ENCODE data around the gene UNC93A. TPM values are rescaled to one million over a fixed set of nuclear protein-coding genes. Genes with fewer than 3 reads are reported as not detected.

Gene UNC93A
- total and polyA plus RNA-seq, 7 donors: not detected

DNA sequence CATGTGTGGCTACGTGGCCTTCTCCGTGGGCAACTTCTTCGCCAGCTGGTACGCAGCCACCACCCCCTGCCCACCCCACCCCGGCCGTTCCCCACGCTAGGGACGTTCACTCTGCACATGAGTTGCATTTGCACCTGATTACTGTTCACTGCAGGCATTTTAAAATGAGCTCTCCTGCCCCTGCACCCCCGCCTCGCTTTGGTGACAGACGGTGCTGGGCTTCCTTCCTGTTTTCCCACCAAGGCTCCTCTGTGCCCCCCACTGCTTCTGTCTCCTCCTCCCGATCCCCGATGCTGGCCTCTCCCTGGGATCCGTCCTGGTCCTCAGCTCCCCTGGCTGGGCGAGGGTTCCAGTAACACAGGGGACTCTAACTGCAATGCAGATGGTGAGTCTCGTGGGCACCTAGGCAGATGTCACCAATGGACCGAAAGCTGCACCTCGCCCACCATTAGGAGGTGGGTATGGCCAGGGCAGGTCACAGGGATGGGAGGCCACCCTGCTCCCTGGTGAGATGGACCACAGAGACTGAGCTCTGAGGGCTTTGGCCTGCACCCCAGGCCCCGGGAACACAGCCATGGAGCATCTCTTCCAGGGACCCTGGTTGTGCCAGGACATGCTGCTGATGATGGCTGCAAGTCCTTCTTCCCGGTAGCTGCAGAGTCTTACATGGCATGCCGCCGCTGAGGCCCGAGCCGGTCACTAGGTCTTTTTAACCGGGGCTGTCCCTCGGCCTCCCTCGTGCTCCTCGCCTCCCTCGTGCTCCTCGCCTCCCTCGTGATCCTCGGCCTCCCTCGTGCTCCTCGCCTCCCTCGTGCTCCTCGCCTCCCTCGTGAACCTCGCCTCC is 3.8 kb downstream of the UNC93A start:
- intact Hi-C loops (cut with DNase I): loop anchor here (5.0 to 10.0 kb wide), 2 partner anchors 78 to 520 kb away; no protein-coding TSS in a partner anchor
- no peaks in the 10 kb centered on the region for H3K9me3 ChIP-seq

DNA sequence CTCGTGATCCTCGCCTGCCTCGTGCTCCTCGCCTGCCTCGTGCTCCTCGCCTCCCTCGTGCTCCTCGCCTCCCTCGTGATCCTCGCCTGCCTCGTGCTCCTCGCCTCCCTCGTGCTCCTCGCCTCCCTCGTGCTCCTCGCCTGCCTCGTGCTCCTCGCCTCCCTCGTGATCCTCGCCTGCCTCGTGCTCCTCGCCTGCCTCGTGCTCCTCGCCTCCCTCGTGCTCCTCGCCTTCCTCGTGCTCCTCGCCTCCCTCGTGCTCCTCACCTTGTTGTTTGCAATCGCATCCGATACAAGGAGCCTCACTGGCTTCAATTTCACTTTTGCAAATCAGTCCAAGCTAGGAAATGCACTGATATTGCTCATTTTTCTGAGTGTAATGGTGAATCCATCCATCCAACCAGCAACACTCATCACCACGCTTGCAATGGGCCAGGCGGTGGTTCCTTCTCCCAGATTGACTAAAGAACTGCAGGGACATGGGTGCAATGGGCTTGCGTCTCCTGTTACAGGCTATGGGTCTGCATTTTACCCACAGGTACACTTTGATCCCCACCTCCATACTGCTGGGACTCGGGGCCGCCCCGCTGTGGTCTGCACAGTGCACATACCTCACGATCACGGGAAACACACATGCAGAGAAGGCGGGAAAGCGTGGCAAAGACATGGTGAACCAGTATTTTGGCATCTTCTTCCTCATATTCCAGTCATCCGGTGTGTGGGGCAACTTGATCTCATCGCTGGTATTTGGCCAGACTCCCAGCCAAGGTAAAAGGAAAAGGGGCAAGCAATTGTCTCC is 4.6 kb downstream of the UNC93A start:
- Histone ChIP-seq H3K4me1 (no peaks in the 10 kb centered on the region), H3K4me3 (no peak overlapping the region), H3K9me3 (no peaks in the 10 kb centered on the region), H3K27ac (no peak overlapping the region), H3K36me3 (ENCODE audit: insufficient read depth in 1 of 2, low read depth in 1 of 2) (no peaks in the 10 kb centered on the region), H3K27me3 (ENCODE audit: insufficient read depth in 3 of 3, low read length in 2 of 3) (peaks cover 0 to 8% (median 2%) of the 10 kb centered on the region in 3 donors)
- TF ChIP-seq, protein P1, sequence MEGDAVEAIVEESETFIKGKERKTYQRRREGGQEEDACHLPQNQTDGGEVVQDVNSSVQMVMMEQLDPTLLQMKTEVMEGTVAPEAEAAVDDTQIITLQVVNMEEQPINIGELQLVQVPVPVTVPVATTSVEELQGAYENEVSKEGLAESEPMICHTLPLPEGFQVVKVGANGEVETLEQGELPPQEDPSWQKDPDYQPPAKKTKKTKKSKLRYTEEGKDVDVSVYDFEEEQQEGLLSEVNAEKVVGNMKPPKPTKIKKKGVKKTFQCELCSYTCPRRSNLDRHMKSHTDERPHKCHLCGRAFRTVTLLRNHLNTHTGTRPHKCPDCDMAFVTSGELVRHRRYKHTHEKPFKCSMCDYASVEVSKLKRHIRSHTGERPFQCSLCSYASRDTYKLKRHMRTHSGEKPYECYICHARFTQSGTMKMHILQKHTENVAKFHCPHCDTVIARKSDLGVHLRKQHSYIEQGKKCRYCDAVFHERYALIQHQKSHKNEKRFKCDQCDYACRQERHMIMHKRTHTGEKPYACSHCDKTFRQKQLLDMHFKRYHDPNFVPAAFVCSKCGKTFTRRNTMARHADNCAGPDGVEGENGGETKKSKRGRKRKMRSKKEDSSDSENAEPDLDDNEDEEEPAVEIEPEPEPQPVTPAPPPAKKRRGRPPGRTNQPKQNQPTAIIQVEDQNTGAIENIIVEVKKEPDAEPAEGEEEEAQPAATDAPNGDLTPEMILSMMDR (IDR thresholded peaks at IDR 0.05): no peak
- intact Hi-C loops (cut with DNase I): loop anchor here (10.0 kb wide), 1 partner anchor 521 kb away; no protein-coding TSS in a partner anchor
- DNase-seq (no peak), ATAC-seq (no peak)
- WGBS, 3 donors: 90 to 94% (median 93%) methylated on average over 26 to 43 of the region's 43 CpGs

More for the DNA sequence above, 3.8 kb downstream of the UNC93A start:
- Histone ChIP-seq H3K36me3 (ENCODE audit: insufficient read depth in 1 of 2, low read depth in 1 of 2) (no peaks in the 10 kb centered on the region), H3K4me1 (no peaks in the 10 kb centered on the region), H3K27ac (no peak overlapping the region), H3K27me3 (ENCODE audit: insufficient read depth in 3 of 3, low read length in 2 of 3) (peaks cover 0 to 8% (median 2%) of the 10 kb centered on the region in 3 donors), H3K4me3 (no peak overlapping the region)
- TF ChIP-seq, protein P1 (IDR thresholded peaks at IDR 0.05): no peak
- WGBS, 3 donors: 90 to 92% (median 91%) methylated on average over 32 to 38 of the region's 38 CpGs
- DNase-seq: no peak
- ATAC-seq: no peak

DNA sequence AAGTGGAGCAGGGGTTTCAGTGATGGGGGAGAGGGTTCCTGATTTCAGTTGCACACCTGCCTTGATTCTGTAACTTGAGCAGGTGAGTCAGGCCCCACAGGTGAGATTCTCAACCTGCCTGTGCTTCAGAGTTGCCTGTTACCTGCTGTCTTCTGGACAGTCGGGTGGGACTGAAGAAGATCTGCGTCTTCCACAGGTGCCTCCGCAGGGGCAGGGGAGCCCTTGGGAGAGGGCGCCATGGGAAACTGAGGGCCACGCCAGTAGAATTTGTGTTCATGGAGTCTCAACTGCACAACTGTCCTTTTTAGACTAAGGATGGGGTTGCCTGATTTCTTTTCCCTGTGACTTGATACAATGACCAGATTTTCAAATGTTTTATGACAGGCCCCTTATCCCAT is 5.2 kb downstream of the UNC93A start:
- 91 to 100% (median 97%) methylated on average over 5 of the region's 5 CpGs for WGBS, 3 donors
- TF ChIP-seq, protein P1 (IDR thresholded peaks at IDR 0.05): no peak
- H3K9me3 ChIP-seq: no peaks in the 10 kb centered on the region
- ATAC-seq: no peak
- H3K27me3 ChIP-seq (ENCODE audit: insufficient read depth in 3 of 3, low read length in 2 of 3): peaks cover 0 to 8% (median 2%) of the 10 kb centered on the region in 3 donors
- intact Hi-C loops (cut with DNase I): loop anchor here (10.0 kb wide), 1 partner anchor 521 kb away; no protein-coding TSS in a partner anchor
- DNase-seq: no peak
- H3K36me3 ChIP-seq (ENCODE audit: insufficient read depth in 1 of 2, low read depth in 1 of 2): no peaks in the 10 kb centered on the region
- no peak overlapping the region for H3K27ac ChIP-seq
- H3K4me1 ChIP-seq: no peaks in the 10 kb centered on the region
- H3K4me3 ChIP-seq: no peak overlapping the region

DNA sequence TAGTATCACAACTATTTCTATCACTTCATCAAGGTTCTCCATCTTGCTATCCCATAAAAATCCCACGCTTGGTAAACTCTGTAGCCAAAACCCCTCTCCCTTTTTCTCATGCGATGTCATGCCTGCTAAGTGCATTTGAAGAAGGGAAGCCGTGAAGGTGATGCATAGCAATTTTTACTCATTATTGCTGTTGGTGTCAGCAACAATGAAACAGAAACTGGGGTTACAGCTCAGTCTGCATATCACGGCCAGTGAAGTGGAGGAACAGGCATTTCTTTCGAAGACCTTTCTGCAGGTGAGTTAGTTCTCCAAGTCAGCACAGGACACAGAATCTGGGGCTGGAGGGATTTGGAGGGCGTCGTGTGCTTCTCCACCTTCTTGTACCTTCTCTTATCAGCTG is 5.8 kb downstream of the UNC93A start:
- H3K4me1 ChIP-seq: no peaks in the 10 kb centered on the region
- H3K27me3 ChIP-seq (ENCODE audit: insufficient read depth in 3 of 3, low read length in 2 of 3): peaks cover 0 to 8% (median 2%) of the 10 kb centered on the region in 3 donors
- intact Hi-C loops (cut with DNase I): loop anchor here (10.0 kb wide), 1 partner anchor 522 kb away; no protein-coding TSS in a partner anchor
- TF ChIP-seq, protein P1 (IDR thresholded peaks at IDR 0.05): no peak
- H3K4me3 ChIP-seq: no peak overlapping the region
- ATAC-seq (no peak), DNase-seq (no peak)
- 85 to 92% (median 85%) methylated on average over 7 of the region's 7 CpGs for WGBS, 3 donors
- H3K9me3 ChIP-seq: no peaks in the 10 kb centered on the region
- no peak overlapping the region for H3K27ac ChIP-seq
- no peaks in the 10 kb centered on the region for H3K36me3 ChIP-seq (ENCODE audit: insufficient read depth in 1 of 2, low read depth in 1 of 2)
